ENCODE data around the gene SEZ6. TPM values are rescaled to one million over a fixed set of nuclear protein-coding genes. Genes with fewer than 3 reads are reported as not detected.

The SEZ6 gene
- total RNA-seq, 1 donor from 2014 or later, result not detected

DNA sequence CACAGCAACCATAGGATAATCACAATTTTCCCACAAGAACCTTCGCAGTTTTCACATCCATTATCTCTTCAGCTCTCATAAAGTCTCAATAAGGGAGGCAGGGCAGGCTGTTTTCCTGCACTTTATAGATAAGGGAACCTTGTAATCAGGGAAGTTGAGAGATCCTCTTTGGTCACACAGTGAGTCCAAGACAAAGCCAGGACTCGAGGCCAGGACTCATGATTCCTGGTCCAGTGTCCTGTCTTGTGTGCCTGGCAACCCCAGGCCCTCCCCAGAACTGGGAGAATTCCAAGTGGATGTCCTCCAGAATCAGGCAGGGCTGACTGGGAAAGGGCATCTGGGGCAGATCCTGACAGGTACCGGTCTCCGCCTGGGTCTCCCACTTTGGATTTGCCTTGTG is 31.4 kb downstream of the SEZ6 start:
- no peak overlapping the region for H2AFZ ChIP-seq (ENCODE audit: low read depth, low read length)
- no peak overlapping the region for H3K4me3 Mint-ChIP-seq (ENCODE audit: unreplicated experiment)
- peaks cover 8% of the 10 kb centered on the region for H4K20me1 ChIP-seq (ENCODE audit: insufficient read depth, low read length)
- no peak overlapping the region for H3K4me3 ChIP-seq (ENCODE audit: insufficient read depth, low read depth, low read length)
- no peak overlapping the region for H3K4me2 ChIP-seq (ENCODE audit: low read length)
- peaks cover 72% of the 10 kb centered on the region for H3K27me3 Mint-ChIP-seq (ENCODE audit: low read depth, unreplicated experiment)
- FAIRE-seq (no peak), DNase-seq (ENCODE audit: low read depth) (no peak)
- no peak overlapping the region for H3K27ac ChIP-seq (ENCODE audit: low read depth, low read length)
- H3K9me3 Mint-ChIP-seq (ENCODE audit: unreplicated experiment), result peaks cover 3% of the 10 kb centered on the region
- no peak overlapping the region for H3K27ac Mint-ChIP-seq (ENCODE audit: unreplicated experiment)
- H3K9me3 ChIP-seq (ENCODE audit: insufficient read depth, low read depth, low read length), result no peaks in the 10 kb centered on the region
- TF ChIP-seq, protein P1, sequence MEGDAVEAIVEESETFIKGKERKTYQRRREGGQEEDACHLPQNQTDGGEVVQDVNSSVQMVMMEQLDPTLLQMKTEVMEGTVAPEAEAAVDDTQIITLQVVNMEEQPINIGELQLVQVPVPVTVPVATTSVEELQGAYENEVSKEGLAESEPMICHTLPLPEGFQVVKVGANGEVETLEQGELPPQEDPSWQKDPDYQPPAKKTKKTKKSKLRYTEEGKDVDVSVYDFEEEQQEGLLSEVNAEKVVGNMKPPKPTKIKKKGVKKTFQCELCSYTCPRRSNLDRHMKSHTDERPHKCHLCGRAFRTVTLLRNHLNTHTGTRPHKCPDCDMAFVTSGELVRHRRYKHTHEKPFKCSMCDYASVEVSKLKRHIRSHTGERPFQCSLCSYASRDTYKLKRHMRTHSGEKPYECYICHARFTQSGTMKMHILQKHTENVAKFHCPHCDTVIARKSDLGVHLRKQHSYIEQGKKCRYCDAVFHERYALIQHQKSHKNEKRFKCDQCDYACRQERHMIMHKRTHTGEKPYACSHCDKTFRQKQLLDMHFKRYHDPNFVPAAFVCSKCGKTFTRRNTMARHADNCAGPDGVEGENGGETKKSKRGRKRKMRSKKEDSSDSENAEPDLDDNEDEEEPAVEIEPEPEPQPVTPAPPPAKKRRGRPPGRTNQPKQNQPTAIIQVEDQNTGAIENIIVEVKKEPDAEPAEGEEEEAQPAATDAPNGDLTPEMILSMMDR (IDR thresholded peaks at IDR 0.05; ENCODE audit: insufficient read depth, low read depth, low read length), result no peak
- no peak for TF ChIP-seq EZH2 (IDR thresholded peaks at IDR 0.05; ENCODE audit: insufficient read depth, low read length)
- peaks cover 5% of the 10 kb centered on the region for H3K36me3 Mint-ChIP-seq (ENCODE audit: low read depth, unreplicated experiment)
- peaks cover 8% of the 10 kb centered on the region for H3K27me3 ChIP-seq (ENCODE audit: insufficient read depth, low read length)
- H3K4me1 ChIP-seq (ENCODE audit: insufficient read depth, low read length), result peaks cover 16% of the 10 kb centered on the region
- no peaks in the 10 kb centered on the region for H3K36me3 ChIP-seq (ENCODE audit: insufficient read depth, low read length)
- no peak overlapping the region for H3K9ac ChIP-seq (ENCODE audit: low read length)
- H3K4me1 Mint-ChIP-seq (ENCODE audit: low read depth, unreplicated experiment), result peaks cover 9% of the 10 kb centered on the region
- H3K79me2 ChIP-seq (ENCODE audit: insufficient read depth, low read length), result no peaks in the 10 kb centered on the region

GRCh38 chr17:28973425-28973824 is 32.4 kb downstream of the SEZ6 start:
- Histone ChIP-seq H3K9ac (ENCODE audit: low read length) (no peak overlapping the region), H3K4me1 (ENCODE audit: insufficient read depth, low read length) (peaks cover 16% of the 10 kb centered on the region), H3K27me3 (ENCODE audit: insufficient read depth, low read length) (peaks cover 11% of the 10 kb centered on the region), H3K36me3 (ENCODE audit: insufficient read depth, low read length) (no peaks in the 10 kb centered on the region), H3K9me3 (ENCODE audit: insufficient read depth, low read depth, low read length) (no peaks in the 10 kb centered on the region), H4K20me1 (ENCODE audit: insufficient read depth, low read length) (peaks cover 8% of the 10 kb centered on the region), H2AFZ (ENCODE audit: low read depth, low read length) (no peak overlapping the region), H3K4me2 (ENCODE audit: low read length) (no peak overlapping the region), H3K4me3 (ENCODE audit: insufficient read depth, low read depth, low read length) (no peak overlapping the region), H3K79me2 (ENCODE audit: insufficient read depth, low read length) (no peaks in the 10 kb centered on the region), H3K27ac (ENCODE audit: low read depth, low read length) (no peak overlapping the region)
- TF ChIP-seq EZH2 (IDR thresholded peaks at IDR 0.05; ENCODE audit: insufficient read depth, low read length), result no peak
- TF ChIP-seq, protein P1 (IDR thresholded peaks at IDR 0.05; ENCODE audit: insufficient read depth, low read depth, low read length), result no peak
- peaks cover 3% of the 10 kb centered on the region for H3K9me3 Mint-ChIP-seq (ENCODE audit: unreplicated experiment)
- no peak for FAIRE-seq
- H3K36me3 Mint-ChIP-seq (ENCODE audit: low read depth, unreplicated experiment), result peaks cover 5% of the 10 kb centered on the region
- H3K4me3 Mint-ChIP-seq (ENCODE audit: unreplicated experiment), result no peak overlapping the region
- peak; percentile 68 for DNase-seq (ENCODE audit: low read depth)
- no peak overlapping the region for H3K27ac Mint-ChIP-seq (ENCODE audit: unreplicated experiment)
- peaks cover 18% of the 10 kb centered on the region for H3K4me1 Mint-ChIP-seq (ENCODE audit: low read depth, unreplicated experiment)
- H3K27me3 Mint-ChIP-seq (ENCODE audit: low read depth, unreplicated experiment), result peaks cover 70% of the 10 kb centered on the region

DNA sequence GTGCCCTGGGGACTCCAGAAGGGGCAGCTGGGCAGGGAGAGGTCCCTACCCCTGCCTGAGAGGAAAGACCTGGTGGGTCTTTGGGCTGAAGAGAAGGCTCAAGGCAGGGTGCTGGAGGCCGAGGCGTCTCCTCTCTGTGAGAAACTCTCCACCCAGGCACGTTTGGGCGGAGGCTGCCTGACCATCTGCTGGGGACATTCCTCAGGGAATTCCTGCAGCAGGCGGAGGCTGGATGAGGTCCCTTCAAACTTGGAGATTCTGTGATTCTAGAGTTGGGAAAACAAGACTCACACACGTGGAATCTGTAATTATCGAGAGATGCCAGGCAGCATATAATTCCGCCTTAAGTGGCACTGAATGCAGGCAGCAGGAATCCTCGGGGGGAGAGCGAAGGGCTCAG is 33.4 kb downstream of the SEZ6 start:
- H2AFZ ChIP-seq (ENCODE audit: low read depth, low read length), result no peak overlapping the region
- no peaks in the 10 kb centered on the region for H3K36me3 ChIP-seq (ENCODE audit: insufficient read depth, low read length)
- H3K9me3 ChIP-seq (ENCODE audit: insufficient read depth, low read depth, low read length), result no peaks in the 10 kb centered on the region
- H3K27me3 ChIP-seq (ENCODE audit: insufficient read depth, low read length), result peaks cover 8% of the 10 kb centered on the region
- peak overlapping the region; percentile 17 for H3K4me2 ChIP-seq (ENCODE audit: low read length)
- H3K79me2 ChIP-seq (ENCODE audit: insufficient read depth, low read length), result no peaks in the 10 kb centered on the region
- peaks cover 62% of the 10 kb centered on the region for H3K27me3 Mint-ChIP-seq (ENCODE audit: low read depth, unreplicated experiment)
- no peak for FAIRE-seq
- peaks cover 16% of the 10 kb centered on the region for H3K4me1 ChIP-seq (ENCODE audit: insufficient read depth, low read length)
- H3K27ac Mint-ChIP-seq (ENCODE audit: unreplicated experiment), result no peak overlapping the region
- peaks cover 8% of the 10 kb centered on the region for H4K20me1 ChIP-seq (ENCODE audit: insufficient read depth, low read length)
- no peak for DNase-seq (ENCODE audit: low read depth)
- H3K9ac ChIP-seq (ENCODE audit: low read length), result no peak overlapping the region
- no peak overlapping the region for H3K4me3 Mint-ChIP-seq (ENCODE audit: unreplicated experiment)
- peaks cover 5% of the 10 kb centered on the region for H3K36me3 Mint-ChIP-seq (ENCODE audit: low read depth, unreplicated experiment)
- TF ChIP-seq, protein P1 (IDR thresholded peaks at IDR 0.05; ENCODE audit: insufficient read depth, low read depth, low read length), result no peak
- TF ChIP-seq EZH2 (IDR thresholded peaks at IDR 0.05; ENCODE audit: insufficient read depth, low read length), result no peak
- H3K4me1 Mint-ChIP-seq (ENCODE audit: low read depth, unreplicated experiment), result peaks cover 18% of the 10 kb centered on the region
- H3K4me3 ChIP-seq (ENCODE audit: insufficient read depth, low read depth, low read length), result no peak overlapping the region
- H3K9me3 Mint-ChIP-seq (ENCODE audit: unreplicated experiment), result peaks cover 3% of the 10 kb centered on the region
- no peak overlapping the region for H3K27ac ChIP-seq (ENCODE audit: low read depth, low read length)
